Mesenchymal stem cell (in vitro differentiated cells and primary cell): ENCODE measurements around the gene MED15.
"Not testable (repeated sequence)": the region's sequence is repeated elsewhere in the genome, so short reads cannot be mapped to it uniquely, and the experiment has no call there.

Source experiments
- DNase-seq: peaks from one replicate; pipeline ENCODE4 v3.0.0-alpha.2; 2013
- H2AFZ ChIP-seq: one replicate; pipeline ENCODE4 v1.6.1; 2013; ENCODE audit warnings: low read depth, mild to moderate bottlenecking, control low read depth, inconsistent platforms, low read length, moderate library complexity
- H2AK5ac ChIP-seq: 2 replicates; pipeline ENCODE4 v1.6.1; 2013; ENCODE audit warnings: low read length, moderate library complexity, mild to moderate bottlenecking, inconsistent platforms; ENCODE audit not compliant: severe bottlenecking
- H2BK120ac ChIP-seq: one replicate; pipeline ENCODE4 v1.6.1; 2013; ENCODE audit warnings: low read depth, mild to moderate bottlenecking, inconsistent platforms, low read length, moderate library complexity
- H2BK12ac ChIP-seq, 2 experiments: one replicate each; pipeline ENCODE4 v1.6.1; 2013; ENCODE audit warnings: inconsistent platforms in 2 of 2, low read length in 2 of 2, mild to moderate bottlenecking in 2 of 2, moderate library complexity in 2 of 2, control low read depth in 1 of 2
- H2BK15ac ChIP-seq: one replicate; pipeline ENCODE4 v1.6.1; 2013; ENCODE audit warnings: mild to moderate bottlenecking, low read depth, inconsistent platforms; ENCODE audit not compliant: poor library complexity, severe bottlenecking
- H2BK5ac ChIP-seq: 2 replicates; pipeline ENCODE4 v1.6.1; 2013; ENCODE audit warnings: low read depth, mild to moderate bottlenecking, low read length, control low read depth, inconsistent platforms; ENCODE audit not compliant: poor library complexity, severe bottlenecking
- H3K14ac ChIP-seq, 2 experiments: one replicate each; pipeline ENCODE4 v1.6.1; 2013; ENCODE audit warnings: inconsistent platforms in 2 of 2, low read length in 2 of 2, control low read depth in 1 of 2, mild to moderate bottlenecking in 1 of 2, moderate library complexity in 1 of 2
- H3K18ac ChIP-seq, 2 experiments: one replicate each; pipeline ENCODE4 v1.6.1; 2013; ENCODE audit warnings: inconsistent platforms in 2 of 2, low read length in 2 of 2, control low read depth in 1 of 2, low read depth in 1 of 2, mild to moderate bottlenecking in 1 of 2
- H3K23ac ChIP-seq, 2 experiments: one replicate each; pipeline ENCODE4 v1.6.1; 2013; ENCODE audit warnings: inconsistent platforms in 2 of 2, low read length in 2 of 2, mild to moderate bottlenecking in 2 of 2, moderate library complexity in 2 of 2, control low read depth in 1 of 2
- H3K27ac ChIP-seq: 2 replicates; pipeline ENCODE4 v1.5.1; 2013; ENCODE audit warnings: mild to moderate bottlenecking, moderate library complexity, low read length, control low read depth, inconsistent platforms; ENCODE audit not compliant: poor library complexity, severe bottlenecking
- H3K27me3 ChIP-seq, 2 experiments: 2 replicates each; pipeline versions ENCODE4 v1.6.1 to v1.7.0; 2013; ENCODE audit warnings: low read length in 2 of 2, mild to moderate bottlenecking in 2 of 2, moderate library complexity in 2 of 2, control low read depth in 1 of 2, inconsistent platforms in 1 of 2; ENCODE audit not compliant: control insufficient read depth in 1 of 2, insufficient read depth in 1 of 2
- H3K36me3 ChIP-seq, 2 experiments: 2 replicates each; pipeline versions ENCODE4 v1.6.1 to v1.7.0; 2013; ENCODE audit warnings: low read length in 2 of 2, control low read depth in 1 of 2, inconsistent platforms in 1 of 2, low read depth in 1 of 2, mild to moderate bottlenecking in 1 of 2; ENCODE audit not compliant: insufficient read depth in 2 of 2, control insufficient read depth in 1 of 2
- H3K4ac ChIP-seq, 2 experiments: one replicate each; pipeline ENCODE4 v1.6.1; 2013; ENCODE audit warnings: inconsistent platforms in 2 of 2, low read length in 2 of 2, mild to moderate bottlenecking in 2 of 2, moderate library complexity in 2 of 2, control low read depth in 1 of 2, low read depth in 1 of 2
- H3K4me1 ChIP-seq: 2 replicates; pipeline ENCODE4 v1.6.1; 2013; ENCODE audit warnings: low read depth, low read length, control low read depth; ENCODE audit not compliant: control insufficient read depth, insufficient read depth
- H3K4me2 ChIP-seq: 2 replicates; pipeline ENCODE4 v1.6.1; 2013; ENCODE audit warnings: low read length, mild to moderate bottlenecking, inconsistent platforms; ENCODE audit not compliant: poor library complexity, severe bottlenecking
- H3K4me3 ChIP-seq, 2 experiments: 2 replicates each; pipeline versions ENCODE4 v1.5.1 to v1.7.0; 2013; ENCODE audit warnings: low read length in 2 of 2, mild to moderate bottlenecking in 2 of 2, control low read depth in 1 of 2, low read depth in 1 of 2; ENCODE audit not compliant: insufficient read depth in 1 of 2
- H3K79me1 ChIP-seq: replicated peaks from 2 replicates; pipeline ENCODE4 v1.6.1; 2013; ENCODE audit warnings: mild to moderate bottlenecking, control low read depth, low read length, inconsistent platforms; ENCODE audit not compliant: poor library complexity, severe bottlenecking
- H3K9ac ChIP-seq: 2 replicates; pipeline ENCODE4 v1.7.0; 2013; ENCODE audit warnings: mild to moderate bottlenecking, low read length, moderate library complexity
- H3K9me3 ChIP-seq: 2 replicates; pipeline ENCODE4 v1.7.0; 2013; ENCODE audit warnings: mild to moderate bottlenecking, low read length; ENCODE audit not compliant: control insufficient read depth
- H4K8ac ChIP-seq: one replicate; pipeline ENCODE4 v1.6.1; 2013; ENCODE audit warnings: inconsistent platforms, mild to moderate bottlenecking, low read length, moderate library complexity
- H4K91ac ChIP-seq: one replicate; pipeline ENCODE4 v1.6.1; 2013; ENCODE audit warnings: mild to moderate bottlenecking, low read length, inconsistent platforms
- whole genome bisulfite sequencing: methylation state at CpG from one replicate; pipeline ENCODE4 v1.1.7; 2013; ENCODE audit warnings: mixed read lengths; 5-methylcytosine and 5-hydroxymethylcytosine counted together

Gene MED15

DNA sequence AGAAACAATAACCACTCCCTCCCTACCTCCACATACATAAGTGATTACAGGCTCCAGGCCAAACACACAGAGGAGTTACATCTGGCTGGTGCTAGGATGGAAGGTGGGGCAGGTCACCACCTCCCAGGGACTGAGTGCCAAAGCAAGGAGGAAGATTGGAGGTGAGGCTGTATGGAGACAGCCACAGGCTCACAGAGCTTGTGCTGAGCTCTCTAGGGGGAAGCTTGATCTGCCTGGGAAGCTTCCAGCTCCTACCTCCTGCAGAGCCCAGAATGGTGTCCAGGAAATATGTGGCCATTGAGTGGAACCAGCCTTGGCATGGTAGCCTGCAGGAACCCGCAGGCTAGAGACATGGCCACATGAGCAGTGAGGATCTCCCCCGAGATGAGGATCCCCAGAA lies 3.6 kb upstream of the MED15 start:
- no peak for DNase-seq
- Histone ChIP-seq H2AFZ (no peak overlapping the region), H3K4ac (peak overlapping the region in 1 of 2 experiments; percentile 17), H2BK15ac (no peak overlapping the region), H3K9ac (no peak overlapping the region), H2AK5ac (peak overlapping the region; percentile 17), H4K8ac (no peak overlapping the region), H2BK12ac (peak overlapping the region in 1 of 2 experiments; percentile 45), H3K36me3 (peaks cover 5% of the 10 kb centered on the region in 2 experiments), H3K4me1 (peaks cover 11% of the 10 kb centered on the region), H3K4me3 (no peak overlapping the region), H3K79me1 (peaks cover 2% of the 10 kb centered on the region), H3K27ac (peak overlapping the region; percentile 69), H3K27me3 (no peaks in the 10 kb centered on the region), H3K14ac (no peak overlapping the region), H3K9me3 (no peaks in the 10 kb centered on the region), H4K91ac (no peak overlapping the region), H2BK120ac (no peak overlapping the region), H3K23ac (no peak overlapping the region), H2BK5ac (no peak overlapping the region), H3K18ac (no peak overlapping the region), H3K4me2 (peak overlapping the region; percentile 8)
- 89% methylated on average over 2 of the region's 2 CpGs for WGBS

DNA sequence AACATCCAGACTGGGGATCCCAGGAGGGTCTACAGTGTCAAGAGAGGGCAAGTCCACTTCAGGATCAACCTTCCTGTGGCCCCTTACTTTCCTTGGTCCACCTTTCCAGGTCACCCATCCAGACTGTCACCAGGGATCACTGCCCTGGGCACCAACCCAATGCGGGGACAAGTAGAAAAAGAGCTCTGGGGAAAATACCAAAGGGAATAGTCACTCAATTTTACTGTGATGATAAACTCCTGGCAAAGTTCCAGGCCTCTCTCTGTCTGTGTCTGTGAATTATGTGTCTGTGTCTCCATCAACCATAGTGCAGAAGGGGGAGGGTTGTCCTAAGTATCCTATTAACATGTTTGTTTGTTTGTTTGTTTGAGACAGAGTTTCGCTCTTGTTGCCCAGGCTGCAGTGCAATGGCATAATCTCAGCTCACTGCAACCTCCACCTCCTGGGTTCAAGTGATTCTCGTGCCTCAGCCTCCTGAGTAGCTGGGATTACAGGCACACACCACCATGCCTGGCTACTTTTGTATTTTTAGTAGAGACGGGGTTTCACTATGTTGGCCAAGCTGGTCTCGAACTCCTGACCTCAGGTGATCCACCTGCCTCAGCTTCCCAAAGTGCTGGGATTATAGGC lies 3.0 kb upstream of the MED15 start:
- H3K4me3 ChIP-seq, H3K79me1 ChIP-seq, H2BK15ac ChIP-seq, H2AFZ ChIP-seq, H3K27me3 ChIP-seq, H4K8ac ChIP-seq, H4K91ac ChIP-seq, H3K14ac ChIP-seq, H3K9ac ChIP-seq, H3K18ac ChIP-seq, H2BK120ac ChIP-seq, H3K36me3 ChIP-seq, H3K9me3 ChIP-seq, H2BK12ac ChIP-seq, H3K23ac ChIP-seq: not testable (repeated sequence)
- 58% methylated on average over 5 of the region's 5 CpGs for WGBS
- DNase-seq = peak; percentile 91
- peak overlapping the region; percentile 36 for H2BK5ac ChIP-seq
- peaks cover 11% of the 10 kb centered on the region for H3K4me1 ChIP-seq
- peak overlapping the region in 1 of 2 experiments; percentile 17 for H3K4ac ChIP-seq
- H3K27ac ChIP-seq = peak overlapping the region; percentile 69
- H3K4me2 ChIP-seq = peak overlapping the region; percentile 8
- H2AK5ac ChIP-seq = peak overlapping the region; percentile 17

DNA sequence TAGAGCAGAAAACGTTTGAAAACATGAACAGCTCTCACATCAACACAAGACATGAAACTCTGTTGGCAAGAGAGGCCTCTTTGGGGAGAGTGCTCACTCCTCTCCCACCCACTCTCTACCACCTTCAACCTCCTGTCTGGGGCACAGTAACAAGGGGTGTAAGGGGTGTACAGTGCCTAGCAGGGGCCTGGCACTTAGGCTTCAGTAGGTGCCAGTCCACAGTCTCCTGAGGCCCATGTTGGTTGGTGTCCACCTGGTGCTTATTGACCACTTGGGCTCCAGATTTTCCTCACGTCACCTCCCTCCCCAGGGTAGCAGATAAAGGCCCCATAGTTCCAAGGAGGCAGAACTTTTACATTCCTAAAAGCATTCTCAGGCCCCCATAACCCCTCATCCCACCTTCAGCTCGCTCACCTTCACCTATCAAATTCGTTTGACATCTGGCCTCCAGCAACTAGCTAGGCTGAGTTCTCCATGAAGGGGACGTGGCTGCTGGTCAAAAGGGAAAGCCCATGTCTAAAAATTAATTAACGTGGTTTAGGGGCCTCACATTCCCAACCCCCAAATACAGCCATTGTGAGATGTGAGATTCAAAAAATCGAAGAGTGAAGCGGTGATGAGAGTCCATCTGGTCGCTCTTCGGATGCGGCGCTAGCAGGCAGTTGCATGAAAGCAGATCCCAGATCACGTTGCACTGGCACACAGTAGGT lies 712 bp upstream of the MED15 start:
- no peak overlapping the region for H3K18ac ChIP-seq
- WGBS = 70% methylated on average over 13 of the region's 13 CpGs
- H2AFZ ChIP-seq = no peak overlapping the region

DNA sequence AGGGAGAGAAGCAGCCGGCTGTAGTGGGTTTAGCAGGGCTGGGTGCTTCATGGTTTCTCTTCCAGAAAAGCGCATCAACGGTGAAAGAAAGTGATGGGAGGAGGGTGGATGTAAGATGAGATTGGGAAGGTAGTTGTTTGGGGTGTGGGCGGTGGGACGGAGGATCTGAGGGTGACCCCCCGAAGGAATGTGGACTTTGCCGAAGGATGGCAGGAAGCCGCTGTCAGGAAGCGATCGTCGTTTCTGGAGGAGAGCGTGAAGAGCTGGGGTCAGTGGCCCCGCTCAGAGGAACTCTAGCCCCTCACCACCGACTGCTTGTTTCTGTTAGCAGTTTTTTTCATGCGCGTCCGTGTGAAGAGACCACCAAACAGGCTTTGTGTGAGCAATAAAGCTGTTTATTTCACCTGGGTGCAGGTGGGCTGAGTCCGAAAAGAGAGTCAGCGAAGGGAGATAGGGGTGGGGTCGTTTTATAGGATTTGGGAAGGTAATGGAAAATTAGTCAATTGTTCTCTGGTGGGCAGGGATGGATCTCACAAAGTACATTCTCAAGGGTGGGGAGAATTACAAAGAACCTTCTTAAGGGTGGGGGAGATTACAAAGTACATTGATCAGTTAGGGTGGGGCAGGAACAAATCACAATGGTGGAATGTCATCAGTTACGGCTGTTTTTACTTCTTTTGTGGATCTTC lies 801 bp downstream of the MED15 start:
- peak overlapping the region; percentile 95 to 99 for H3K4ac ChIP-seq
- H3K27ac ChIP-seq = peak overlapping the region; percentile 94
- H2BK5ac ChIP-seq = peak overlapping the region; percentile 59
- 6% methylated on average over 21 of the region's 21 CpGs for WGBS
- H3K4me2 ChIP-seq = peak overlapping the region; percentile 96
- H3K14ac ChIP-seq = peak overlapping the region in 1 of 2 experiments; percentile 98
- H3K4me1 ChIP-seq = peaks cover 25% of the 10 kb centered on the region
- H2BK120ac ChIP-seq = peak overlapping the region; percentile 54
- H2BK12ac ChIP-seq = peak overlapping the region in 1 of 2 experiments; percentile 30
- H4K91ac ChIP-seq = peak overlapping the region; percentile 96
- H3K36me3 ChIP-seq, H3K27me3 ChIP-seq, H3K79me1 ChIP-seq, H3K9me3 ChIP-seq, DNase-seq, H2AFZ ChIP-seq: not testable (repeated sequence)
- peak overlapping the region; percentile 78 to 97 for H3K4me3 ChIP-seq
- peak overlapping the region; percentile 20 for H2AK5ac ChIP-seq
- peak overlapping the region; percentile 89 for H2BK15ac ChIP-seq
- peak overlapping the region; percentile 99 for H3K9ac ChIP-seq
- H3K23ac ChIP-seq = peak overlapping the region in 1 of 2 experiments; percentile 26
- H3K18ac ChIP-seq = peak overlapping the region; percentile 87 to 99
- H4K8ac ChIP-seq = peak overlapping the region; percentile 92

More for the DNA sequence above, 712 bp upstream of the MED15 start:
- H3K4me2 ChIP-seq = peak overlapping the region; percentile 67
- no peaks in the 10 kb centered on the region for H3K79me1 ChIP-seq
- no peak for DNase-seq
- peaks cover 22% of the 10 kb centered on the region for H3K4me1 ChIP-seq
- no peak overlapping the region for H3K4ac ChIP-seq
- H2BK12ac ChIP-seq = peak overlapping the region; percentile 38 to 81
- H3K4me3 ChIP-seq = peak overlapping the region in 1 of 2 experiments; percentile 97
- no peak overlapping the region for H2BK15ac ChIP-seq
- H2BK120ac ChIP-seq = no peak overlapping the region
- no peak overlapping the region for H3K23ac ChIP-seq
- H3K27ac ChIP-seq = no peak overlapping the region
- H3K14ac ChIP-seq = no peak overlapping the region
- peaks cover 3% of the 10 kb centered on the region in 2 experiments for H3K36me3 ChIP-seq
- no peak overlapping the region for H4K91ac ChIP-seq
- H2AK5ac ChIP-seq = peak overlapping the region; percentile 75
- H4K8ac ChIP-seq = peak overlapping the region; percentile 81
- no peaks in the 10 kb centered on the region for H3K9me3 ChIP-seq
- no peak overlapping the region for H2BK5ac ChIP-seq
- peak overlapping the region; percentile 99 for H3K9ac ChIP-seq
- no peaks in the 10 kb centered on the region for H3K27me3 ChIP-seq
